OCI-LY1 (cell line): ENCODE results near the gene ADTRP.

Experiments used
- EZH2 ChIP-seq: fragments of 200-600 bp; sonication (generic), shearing (Covaris generic); IDR thresholded peaks from 2 replicates; pipeline ENCODE4 v1.8.0; 2017; ENCODE audit warnings: borderline replicate concordance, mixed run types, mild to moderate bottlenecking, antibody characterized with exemption, low read length, moderate library complexity, mixed read lengths
- TF ChIP-seq, protein P1 (sequence below): fragments of 200-600 bp; sonication (generic), shearing (Covaris generic); IDR thresholded peaks from 2 replicates; pipeline ENCODE4 v1.5.1; 2017; ENCODE audit warnings: mild to moderate bottlenecking, antibody characterized with exemption, low read length, moderate library complexity, mixed read lengths

DNA sequence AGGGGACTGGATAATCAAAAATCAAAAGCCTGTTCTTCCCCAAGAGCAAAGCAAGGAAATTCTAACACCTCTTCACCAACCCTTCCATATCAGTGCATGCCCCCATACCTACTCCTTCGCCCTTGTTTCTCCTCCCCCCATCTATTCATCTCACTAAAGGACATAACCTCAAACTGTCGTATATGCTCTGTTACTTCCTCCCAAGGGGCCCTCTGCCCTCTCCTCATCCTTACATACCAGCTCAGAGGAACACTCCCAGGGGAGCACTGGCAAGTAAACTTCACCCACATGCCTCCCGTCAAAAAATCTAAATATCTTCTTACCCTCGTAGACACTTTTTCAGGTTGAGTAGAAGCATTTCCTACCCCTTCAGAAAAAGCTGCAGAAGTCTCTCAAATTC, 9.4 kb upstream of the ADTRP start:
- TF ChIP-seq, protein P1, sequence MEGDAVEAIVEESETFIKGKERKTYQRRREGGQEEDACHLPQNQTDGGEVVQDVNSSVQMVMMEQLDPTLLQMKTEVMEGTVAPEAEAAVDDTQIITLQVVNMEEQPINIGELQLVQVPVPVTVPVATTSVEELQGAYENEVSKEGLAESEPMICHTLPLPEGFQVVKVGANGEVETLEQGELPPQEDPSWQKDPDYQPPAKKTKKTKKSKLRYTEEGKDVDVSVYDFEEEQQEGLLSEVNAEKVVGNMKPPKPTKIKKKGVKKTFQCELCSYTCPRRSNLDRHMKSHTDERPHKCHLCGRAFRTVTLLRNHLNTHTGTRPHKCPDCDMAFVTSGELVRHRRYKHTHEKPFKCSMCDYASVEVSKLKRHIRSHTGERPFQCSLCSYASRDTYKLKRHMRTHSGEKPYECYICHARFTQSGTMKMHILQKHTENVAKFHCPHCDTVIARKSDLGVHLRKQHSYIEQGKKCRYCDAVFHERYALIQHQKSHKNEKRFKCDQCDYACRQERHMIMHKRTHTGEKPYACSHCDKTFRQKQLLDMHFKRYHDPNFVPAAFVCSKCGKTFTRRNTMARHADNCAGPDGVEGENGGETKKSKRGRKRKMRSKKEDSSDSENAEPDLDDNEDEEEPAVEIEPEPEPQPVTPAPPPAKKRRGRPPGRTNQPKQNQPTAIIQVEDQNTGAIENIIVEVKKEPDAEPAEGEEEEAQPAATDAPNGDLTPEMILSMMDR = no peak
- TF ChIP-seq EZH2 = no peak
